GM15510 (cell line): ENCODE results near the gene SNTG2.

Source experiments
- POLR2A ChIP-seq: IDR thresholded peaks from 3 replicates; pipeline ENCODE4 v1.6.1; 2011; ENCODE audit warnings: borderline replicate concordance; ENCODE audit not compliant: insufficient read length; ENCODE audit errors: extremely low read depth

Gene SNTG2

GRCh38 chr2:1278125-1278524, 327.5 kb downstream of the SNTG2 start:
- no peak for TF ChIP-seq POLR2A

GRCh38 chr2:1278861-1279260, 328.2 kb downstream of the SNTG2 start:
- TF ChIP-seq POLR2A = no peak

- no peak for TF ChIP-seq POLR2A
These were observed 331.9 kb downstream of the SNTG2 start for GRCh38 chr2:1282552-1282951.

- TF ChIP-seq POLR2A = no peak
These were observed 332.6 kb downstream of the SNTG2 start for GRCh38 chr2:1283020-1283801.

- TF ChIP-seq POLR2A = no peak
These were observed 333.2 kb downstream of the SNTG2 start for GRCh38 chr2:1283871-1284270.

- TF ChIP-seq POLR2A = no peak
These were observed 336.3 kb downstream of the SNTG2 start for GRCh38 chr2:1286929-1287328.

- TF ChIP-seq POLR2A = no peak
These were observed 336.8 kb downstream of the SNTG2 start for GRCh38 chr2:1287427-1287826.

GRCh38 chr2:1294900-1295299, 344.3 kb downstream of the SNTG2 start:
- TF ChIP-seq POLR2A = no peak

- TF ChIP-seq POLR2A = no peak
These were observed 345.1 kb downstream of the SNTG2 start for GRCh38 chr2:1295740-1296139.

- TF ChIP-seq POLR2A = no peak
These were observed 346.9 kb downstream of the SNTG2 start for GRCh38 chr2:1297372-1298159.

GRCh38 chr2:1299043-1299442, 348.4 kb downstream of the SNTG2 start:
- no peak for TF ChIP-seq POLR2A

- TF ChIP-seq POLR2A = no peak
These were observed 349.6 kb downstream of the SNTG2 start for GRCh38 chr2:1300284-1300683.

GRCh38 chr2:1301056-1301455, 350.4 kb downstream of the SNTG2 start:
- TF ChIP-seq POLR2A = no peak

- no peak for TF ChIP-seq POLR2A
These were observed 354.8 kb downstream of the SNTG2 start for GRCh38 chr2:1305342-1306013.

GRCh38 chr2:1306014-1306686, 355.5 kb downstream of the SNTG2 start:
- no peak for TF ChIP-seq POLR2A
